Putamen (tissue), 1 donor: ENCODE measurements around the gene PIP4K2C.
"Not testable (repeated sequence)": the region's sequence is repeated elsewhere in the genome, so short reads cannot be mapped to it uniquely, and the experiment has no call there.

Source experiments
- DNase-seq: peaks from one replicate; pipeline ENCODE4 v3.0.0-alpha.2; 2016; ENCODE audit warnings: low spot score

The PIP4K2C gene

DNA sequence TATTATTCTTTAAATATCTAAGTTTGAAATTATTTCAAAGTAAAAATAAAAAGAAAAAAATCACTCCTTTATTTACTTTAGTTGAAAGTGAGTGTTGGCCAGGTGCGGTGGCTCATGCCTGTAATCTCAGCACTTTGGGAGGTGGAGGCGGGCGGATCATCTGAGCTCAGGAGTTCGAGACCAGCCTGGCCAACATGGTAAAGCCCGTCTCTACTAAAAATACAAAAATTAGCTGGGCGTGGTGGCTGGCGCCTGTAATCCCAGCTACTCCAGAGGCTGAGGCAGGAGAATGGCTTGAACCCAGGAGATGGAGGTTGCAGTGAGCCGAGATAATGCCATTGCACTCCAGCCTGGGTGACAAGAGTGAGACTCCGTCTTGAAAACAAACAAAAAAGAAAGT lies 45.7 kb downstream of the PIP4K2C start:
- not testable (repeated sequence) for DNase-seq

DNA sequence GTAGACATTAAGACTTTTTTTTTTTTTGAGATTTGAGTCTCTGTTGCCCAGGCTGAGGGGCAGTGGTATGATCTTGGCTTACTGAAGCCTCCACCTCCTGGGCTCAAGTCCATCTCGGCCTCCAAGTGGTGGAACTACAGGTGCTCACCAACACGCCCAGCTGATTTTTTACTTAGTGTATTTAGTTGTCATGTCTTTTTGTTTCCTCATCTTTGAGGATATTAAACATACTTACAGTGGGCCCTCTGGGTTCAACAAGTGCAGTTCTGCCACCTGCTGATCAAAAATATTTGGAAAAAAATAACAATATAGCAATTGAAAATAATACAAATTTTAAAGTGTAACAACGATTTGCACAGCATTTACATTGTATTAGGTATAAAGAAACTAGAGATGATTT lies 46.4 kb downstream of the PIP4K2C start:
- no peak for DNase-seq

DNA sequence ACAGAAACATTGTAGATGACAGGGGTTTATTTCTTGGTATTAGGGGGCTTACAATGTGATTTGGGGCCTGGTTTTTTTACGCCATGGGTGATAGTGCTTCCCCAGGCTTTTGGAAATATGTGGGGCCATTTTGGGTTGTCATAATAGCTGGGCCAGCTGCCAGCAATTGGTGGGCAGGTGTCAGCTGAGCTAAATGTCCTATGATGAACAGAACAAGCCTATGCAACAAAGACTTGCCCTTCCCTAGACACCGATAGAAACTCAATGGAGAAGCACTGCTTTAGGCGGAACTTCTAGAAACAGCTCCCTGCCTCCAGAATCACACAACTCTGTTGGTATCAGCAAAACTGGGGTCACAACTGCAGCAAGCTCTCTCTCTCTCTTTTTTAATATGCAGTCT lies 47.1 kb downstream of the PIP4K2C start:
- DNase-seq: no peak

DNA sequence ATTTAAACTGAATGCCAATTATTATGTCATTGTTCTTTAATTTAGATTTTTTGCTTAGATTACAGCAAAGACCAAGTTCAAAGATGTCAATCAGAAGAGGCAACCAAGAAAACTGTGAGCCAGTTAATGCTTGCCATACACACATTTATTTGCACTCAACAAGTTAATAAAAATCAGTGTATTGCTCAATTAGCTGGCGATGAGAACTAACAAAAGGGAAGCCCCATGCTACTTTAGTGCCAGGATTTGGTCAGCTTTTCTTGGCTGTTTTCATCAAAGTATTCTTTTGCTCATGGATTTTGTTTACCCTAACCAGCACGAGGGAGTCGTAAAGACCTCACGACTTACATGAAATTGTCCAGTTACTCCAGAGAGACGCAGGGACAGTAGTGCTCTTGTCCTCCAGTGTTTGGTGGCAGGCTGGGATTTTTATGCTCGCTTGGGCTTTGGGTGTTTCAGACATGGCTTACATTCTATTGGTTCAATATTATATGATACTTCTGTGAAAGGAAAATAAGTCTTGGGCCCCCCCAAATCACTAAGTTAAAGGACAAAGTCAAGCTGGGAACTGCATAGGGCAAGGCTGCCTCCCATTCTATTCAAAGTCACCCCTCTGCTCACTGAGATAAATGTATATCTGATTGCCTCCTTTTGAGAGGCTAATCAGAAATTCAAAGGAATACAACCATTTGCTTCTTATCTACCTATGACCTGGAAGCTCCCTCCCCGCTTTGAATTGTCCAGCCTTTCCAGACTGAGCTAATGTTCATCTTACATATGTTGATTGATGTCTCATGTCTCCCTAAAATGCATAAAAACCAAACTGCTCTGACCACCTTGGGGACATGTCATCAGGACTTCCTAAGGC lies 49.4 kb downstream of the PIP4K2C start:
- no peak for DNase-seq

DNA sequence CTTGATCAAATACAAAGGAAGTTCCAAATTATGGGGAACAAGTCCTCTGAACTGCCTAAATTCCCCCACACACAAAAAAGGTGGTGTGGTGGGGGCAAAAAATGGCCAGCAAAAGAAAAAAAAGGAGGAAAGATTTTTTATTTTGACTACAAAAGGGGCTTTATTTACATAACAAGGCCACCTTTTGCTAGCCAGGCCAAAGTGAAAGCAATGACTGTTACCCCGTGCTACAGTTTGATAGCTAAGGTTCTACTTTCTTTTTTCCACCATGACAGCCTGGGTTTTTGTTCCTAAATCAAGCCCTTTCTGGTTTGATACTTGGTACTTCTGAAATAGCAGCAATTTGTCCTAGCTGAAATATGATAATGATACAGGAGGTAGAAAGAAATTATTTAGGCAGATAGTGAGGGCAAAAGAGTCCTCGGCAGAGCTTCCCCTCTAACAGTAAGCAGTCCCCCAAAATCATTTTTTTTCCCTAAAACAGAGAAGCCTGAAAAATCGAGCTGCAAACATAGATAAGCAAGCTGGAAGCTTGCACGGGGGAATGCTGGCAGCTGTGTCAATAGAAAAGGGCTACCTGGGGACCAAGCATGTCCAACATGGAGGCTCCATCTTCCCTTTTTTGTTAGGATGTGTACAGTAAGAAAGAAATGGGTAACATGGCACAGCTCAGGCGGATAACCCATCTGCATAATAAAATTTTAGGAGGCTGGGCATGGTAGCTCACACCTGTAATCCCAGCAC lies 50.9 kb downstream of the PIP4K2C start:
- DNase-seq: no peak

DNA sequence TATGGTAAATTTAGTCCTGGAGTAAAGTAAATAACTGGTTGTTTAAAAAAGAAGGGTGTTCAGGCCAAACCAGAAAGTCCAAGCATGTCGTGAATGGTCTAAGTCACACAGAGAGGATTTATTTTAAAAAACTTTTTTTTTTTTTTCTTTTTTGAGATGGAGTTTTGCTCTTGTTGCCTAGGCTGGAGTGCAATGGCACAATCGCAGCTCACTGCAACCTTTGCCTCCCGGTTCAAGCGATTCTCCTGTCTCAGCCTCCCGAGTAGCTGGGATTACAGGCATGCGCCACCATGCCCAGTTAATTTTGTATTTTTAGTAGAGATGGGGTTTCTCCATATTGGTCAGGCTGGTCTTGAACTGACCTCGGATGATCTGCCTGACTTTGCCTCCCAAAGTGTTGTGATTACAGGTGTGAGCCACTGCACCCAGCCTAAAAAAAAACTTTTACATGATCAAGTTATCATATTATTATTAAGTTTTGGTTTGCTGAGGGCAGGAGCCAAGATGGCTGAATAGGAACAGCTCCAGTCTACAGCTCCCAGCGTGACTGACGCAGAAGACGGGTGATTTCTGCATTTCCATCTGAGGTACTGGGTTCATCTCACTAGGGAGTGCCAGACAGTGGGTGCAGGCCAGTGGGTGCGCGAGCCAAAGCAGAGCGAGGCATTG lies 55.1 kb downstream of the PIP4K2C start:
- not testable (repeated sequence) for DNase-seq

DNA sequence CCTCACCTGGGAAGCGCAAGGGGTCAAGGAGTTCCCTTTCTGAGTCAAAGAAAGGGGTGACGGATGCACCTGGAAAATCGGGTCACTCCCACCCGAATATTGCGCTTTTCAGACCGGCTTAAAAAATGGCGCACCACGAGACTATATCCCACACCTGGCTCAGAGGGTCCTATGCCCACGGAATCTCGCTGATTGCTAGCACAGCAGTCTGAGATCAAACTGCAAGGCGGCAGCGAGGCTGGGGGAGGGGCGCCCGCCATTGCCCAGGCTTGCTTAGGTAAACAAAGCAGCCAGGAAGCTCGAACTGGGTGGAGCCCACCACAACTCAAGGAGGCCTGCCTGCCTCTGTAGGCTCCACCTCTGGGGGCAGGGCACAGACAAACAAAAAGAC lies 55.7 kb downstream of the PIP4K2C start:
- not testable (repeated sequence) for DNase-seq
